B cell (primary cell): ENCODE data around the gene TMEM140. TPM values are rescaled to one million over a fixed set of nuclear protein-coding genes. Genes with fewer than 3 reads are reported as not detected.

Experiments
- ATAC-seq: fragments of 200-7000 bp; cut with Tn5 transposase; one replicate; pipeline ENCODE4 v1.10.0; 2021; ENCODE audit warnings: low read depth, mild to moderate bottlenecking, moderate number of reproducible peaks, moderate library complexity
- CTCF ChIA-PET: fragments of 350-600 bp; sonication (Branson Sonifier 250); formaldehyde crosslinking; loops from one replicate; lab custom pipeline; 2021; ENCODE audit warnings: antibody characterized with exemption, inconsistent platforms; lab: Charles Lee
- POLR2A ChIA-PET: fragments of 350-600 bp; sonication (Branson Sonifier 250); formaldehyde crosslinking; loops from one replicate; lab custom pipeline; 2021; ENCODE audit warnings: antibody characterized with exemption; lab: Charles Lee
- DNase-seq: peaks from one replicate; pipeline ENCODE4 v3.0.0; 2013
- H2AFZ ChIP-seq: 2 replicates; pipeline ENCODE4 v1.6.1; 2012; ENCODE audit warnings: mild to moderate bottlenecking, low read depth, low read length; ENCODE audit not compliant: insufficient read depth, poor library complexity, severe bottlenecking
- H3K27ac ChIP-seq, 2 donors: 1 replicate in 1 of 2; 2 replicates in 1 of 2; pipeline ENCODE4 v1.5.1; 2012 to 2013; ENCODE audit warnings: low read length in 2 of 2, mild to moderate bottlenecking in 2 of 2, moderate library complexity in 1 of 2
- H3K27me3 ChIP-seq, 4 experiments: fragments of 200-600 bp in 1 of 4; sonication (generic) in 1 of 4; replicated peaks in 1 of 4; 1 replicate in 2 of 4; 2 replicates in 2 of 4; pipeline versions ENCODE4 v1.6.1 to v1.7.0; 2013 to 2016; ENCODE audit warnings: low read length in 3 of 4, mild to moderate bottlenecking in 2 of 4, mixed read lengths in 1 of 4, moderate library complexity in 1 of 4; ENCODE audit not compliant: insufficient read depth in 4 of 4, control insufficient read depth in 3 of 4; ENCODE audit errors: control extremely low read depth in 1 of 4
- H3K36me3 ChIP-seq, 2 experiments: replicated peaks in 1 of 2; 1 replicate in 1 of 2; 2 replicates in 1 of 2; pipeline versions ENCODE4 v1.6.1 to v1.7.1; 2013; ENCODE audit warnings: low read length in 1 of 2; ENCODE audit not compliant: insufficient read depth in 2 of 2, control insufficient read depth in 1 of 2; ENCODE audit errors: control extremely low read depth in 1 of 2, extremely low read depth in 1 of 2
- H3K4me1 ChIP-seq, 2 donors: fragments of 200-600 bp in 1 of 2; sonication (generic) in 1 of 2; 1 replicate in 1 of 2; 2 replicates in 1 of 2; pipeline versions ENCODE4 v1.5.1 to v1.6.1; 2013 to 2017; ENCODE audit warnings: low read length in 2 of 2; ENCODE audit not compliant: control insufficient read depth in 2 of 2, insufficient read depth in 2 of 2
- H3K4me2 ChIP-seq: replicated peaks from 2 replicates; pipeline ENCODE3; 2012; ENCODE audit warnings: mild to moderate bottlenecking, low read depth, low read length; ENCODE audit not compliant: poor library complexity, severe bottlenecking
- H3K4me3 ChIP-seq, 5 experiments: fragments of 200-600 bp in 1 of 5; sonication (generic) in 1 of 5; 1 replicate in 3 of 5; 2 replicates in 2 of 5; pipeline versions ENCODE4 v1.5.1 to v1.7.0; 2011 to 2016; ENCODE audit warnings: low read length in 4 of 5, mild to moderate bottlenecking in 4 of 5, low read depth in 2 of 5, control low read depth in 1 of 5, moderate library complexity in 1 of 5; ENCODE audit not compliant: insufficient read depth in 1 of 5; ENCODE audit errors: control extremely low read depth in 1 of 5, extremely low read depth in 1 of 5
- H3K79me2 ChIP-seq: fragments of 200-600 bp; sonication (generic); one replicate; pipeline ENCODE4 v1.6.0; 2016; ENCODE audit warnings: low read length; ENCODE audit not compliant: control insufficient read depth, insufficient read depth
- H3K9ac ChIP-seq: fragments of 200-600 bp; sonication (generic); 2 replicates; pipeline ENCODE4 v1.6.1; 2017; ENCODE audit warnings: mild to moderate bottlenecking, low read length, moderate library complexity
- H3K9me3 ChIP-seq, 3 donors: one replicate each; pipeline versions ENCODE4 v1.6.1 to v1.7.1; 2013; ENCODE audit warnings: low read length in 2 of 3; ENCODE audit not compliant: control insufficient read depth in 2 of 3, insufficient read depth in 1 of 3; ENCODE audit errors: control extremely low read depth in 1 of 3
- H4K20me1 ChIP-seq: 2 replicates; pipeline ENCODE4 v1.6.0; 2012; ENCODE audit warnings: mild to moderate bottlenecking, low read length; ENCODE audit not compliant: insufficient read depth, control insufficient read depth, poor library complexity, severe bottlenecking
- H3K27ac Mint-ChIP-seq: one replicate; pipeline ENCODE4 v1.8.0; 2021; ENCODE audit warnings: mixed read lengths
- H3K27me3 Mint-ChIP-seq: one replicate; pipeline ENCODE4 v1.8.0; 2021; ENCODE audit warnings: mixed read lengths
- H3K4me1 Mint-ChIP-seq: one replicate; pipeline ENCODE4 v1.8.0; 2021; ENCODE audit warnings: mixed read lengths
- H3K4me3 Mint-ChIP-seq: one replicate; pipeline ENCODE4 v1.8.0; 2021; ENCODE audit warnings: mixed read lengths
- H3K9me3 Mint-ChIP-seq: one replicate; pipeline ENCODE4 v1.8.0; 2022; ENCODE audit warnings: mixed read lengths; ENCODE audit not compliant: insufficient read depth
- CTCF ChIP-seq: fragments of 200-600 bp; IDR thresholded peaks from one replicate; pipeline ENCODE4 v1.8.0; 2022; ENCODE audit warnings: antibody characterized with exemption, mild to moderate bottlenecking
- EZH2 ChIP-seq: IDR thresholded peaks from 2 replicates; pipeline ENCODE4 v1.6.1; 2012; ENCODE audit warnings: borderline replicate concordance, low read depth, mild to moderate bottlenecking, moderate library complexity, low read length; ENCODE audit not compliant: insufficient read depth, poor library complexity, severe bottlenecking
- WGBS: methylation state at CpG from one replicate; pipeline ENCODE4 v1.1.5; 2013; ENCODE audit warnings: missing lambda C conversion rate; ENCODE audit not compliant: insufficient coverage; 5-methylcytosine and 5-hydroxymethylcytosine counted together
- intact Hi-C: fragments of 100-400 bp; cut with micrococcal nuclease; formaldehyde crosslinking; loops from one replicate; pipeline ENCODE4 v1.10.0; 2022
- polyA plus RNA-seq: library from polyadenylated mRNA; depleted of rRNA; stranded (reverse); fragments of >200 nt; gene quantifications from 2 replicates; pipeline ENCODE4 v1.2.3, GENCODE V29; 2012
- total RNA-seq, 2 donors: library from RNA; stranded (reverse); fragments of 120-200 nt in 1 of 2; gene quantifications; 1 replicate in 1 of 2; 2 replicates in 1 of 2; pipeline versions ENCODE4 v1.2.3 to v1.2.4, GENCODE V29; 2013 to 2022

TMEM140 gene
- total and polyA plus RNA-seq, 2 donors (not counting 1 experiment from before 2014, with no cell fraction given) = 3.8 to 79.1 TPM

- Mint-ChIP-seq H3K4me1 (peaks cover 7% of the 10 kb centered on the region), H3K27me3 (no peaks in the 10 kb centered on the region), H3K27ac (no peak overlapping the region), H3K9me3 (no peaks in the 10 kb centered on the region), H3K4me3 (no peak overlapping the region)
- intact Hi-C loops = no loop called here
- DNase-seq (no peak), ATAC-seq (no peak)
- POLR2A ChIA-PET = interaction anchor here (0.6 kb wide), 1 partner anchor 48 kb away, joined by 3 read pairs; no protein-coding TSS in a partner anchor
- no peak overlapping the region for H2AFZ ChIP-seq
- CTCF ChIA-PET = interaction anchor here (0.8 kb wide), 1 partner anchor 588 kb away, joined by 3 read pairs; no protein-coding TSS in a partner anchor
- peaks cover 3 to 6% of the 10 kb centered on the region in 2 donors for H3K4me1 ChIP-seq
- H3K9me3 ChIP-seq = no peaks in the 10 kb centered on the region
- H3K9ac ChIP-seq = no peak overlapping the region
- H3K4me2 ChIP-seq = no peak overlapping the region
- H3K27me3 ChIP-seq = no peaks in the 10 kb centered on the region
- WGBS = 100% methylated on average over 10 of the region's 10 CpGs
- H3K4me3 ChIP-seq = no peak overlapping the region
- H3K36me3 ChIP-seq = peaks cover 2 to 75% of the 10 kb centered on the region in 2 experiments
- no peak overlapping the region for H3K27ac ChIP-seq
- no peak for TF ChIP-seq EZH2
- no peak for TF ChIP-seq CTCF
- H4K20me1 ChIP-seq = no peaks in the 10 kb centered on the region
- H3K79me2 ChIP-seq = no peaks in the 10 kb centered on the region
Observed at GRCh38 chr7:135193615-135194081, 45.8 kb downstream of the TMEM140 start.

- Histone ChIP-seq H4K20me1 (no peaks in the 10 kb centered on the region), H2AFZ (no peak overlapping the region), H3K27ac (no peak overlapping the region), H3K9me3 (no peaks in the 10 kb centered on the region), H3K9ac (no peak overlapping the region), H3K4me2 (no peak overlapping the region), H3K27me3 (no peaks in the 10 kb centered on the region), H3K4me3 (no peak overlapping the region), H3K4me1 (no peaks in the 10 kb centered on the region), H3K36me3 (peaks cover 2 to 76% of the 10 kb centered on the region in 2 experiments), H3K79me2 (no peaks in the 10 kb centered on the region)
- TF ChIP-seq EZH2 (no peak), CTCF (no peak)
- DNase-seq (no peak), ATAC-seq (no peak)
- Mint-ChIP-seq H3K27ac (no peak overlapping the region), H3K27me3 (no peaks in the 10 kb centered on the region), H3K4me3 (no peak overlapping the region), H3K9me3 (no peaks in the 10 kb centered on the region), H3K4me1 (peaks cover 1% of the 10 kb centered on the region)
- CTCF ChIA-PET = interaction anchor here (0.8 kb wide), 1 partner anchor 589 kb away, joined by 3 read pairs; no protein-coding TSS in a partner anchor
- intact Hi-C loops = no loop called here
- 56% methylated on average over 9 of the region's 12 CpGs for WGBS
- POLR2A ChIA-PET = no interaction called here
Observed at GRCh38 chr7:135194494-135195095, 46.7 kb downstream of the TMEM140 start.
